H9 (cell line): ENCODE measurements around the gene CD7. TPM values are rescaled to one million over a fixed set of nuclear protein-coding genes. Genes with fewer than 3 reads are reported as not detected.

ENCODE experiments used
- DNase-seq: peaks from one replicate; pipeline ENCODE4 v3.0.0-alpha.2; 2017
- H2AFZ ChIP-seq: one replicate; pipeline ENCODE4 v1.6.1; 2013; ENCODE audit warnings: mild to moderate bottlenecking, low read length, control low read depth, moderate library complexity
- H2AK5ac ChIP-seq: 2 replicates; pipeline ENCODE4 v1.6.1; 2013; ENCODE audit warnings: low read length, control low read depth, mixed read lengths; ENCODE audit not compliant: insufficient read length
- H2BK120ac ChIP-seq: one replicate; pipeline ENCODE4 v1.6.1; 2013; ENCODE audit warnings: low read depth, mild to moderate bottlenecking, low read length, control low read depth, inconsistent platforms; ENCODE audit not compliant: poor library complexity, severe bottlenecking
- H2BK12ac ChIP-seq: 2 replicates; pipeline ENCODE4 v1.6.1; 2013; ENCODE audit warnings: low read length, control low read depth, mixed read lengths, low read depth; ENCODE audit not compliant: insufficient read length
- H2BK15ac ChIP-seq: 2 replicates; pipeline ENCODE4 v1.6.1; 2013; ENCODE audit warnings: low read depth, low read length, control low read depth
- H2BK20ac ChIP-seq: one replicate; pipeline ENCODE4 v1.6.1; 2013; ENCODE audit warnings: low read depth, mild to moderate bottlenecking, low read length, control low read depth, inconsistent platforms; ENCODE audit not compliant: poor library complexity, severe bottlenecking
- H2BK5ac ChIP-seq: 2 replicates; pipeline ENCODE4 v1.6.1; 2013; ENCODE audit warnings: low read length, control low read depth, mixed read lengths; ENCODE audit not compliant: insufficient read length
- H3K14ac ChIP-seq: 2 replicates; pipeline ENCODE4 v1.6.1; 2013; ENCODE audit warnings: low read length, control low read depth; ENCODE audit not compliant: insufficient read depth
- H3K18ac ChIP-seq: 2 replicates; pipeline ENCODE4 v1.6.1; 2013; ENCODE audit warnings: low read depth, mild to moderate bottlenecking, mixed read lengths, low read length, control low read depth; ENCODE audit not compliant: insufficient read length
- H3K23ac ChIP-seq: 2 replicates; pipeline ENCODE4 v1.6.1; 2013; ENCODE audit warnings: low read length, control low read depth, mixed read lengths, low read depth; ENCODE audit not compliant: insufficient read length
- H3K23me2 ChIP-seq: 2 replicates; pipeline ENCODE4 v1.6.1; 2013; ENCODE audit warnings: low read depth, mild to moderate bottlenecking, mixed read lengths, low read length, control low read depth; ENCODE audit not compliant: insufficient read length, poor library complexity, severe bottlenecking
- H3K27ac ChIP-seq: 2 replicates; pipeline ENCODE4 v1.5.1; 2013; ENCODE audit warnings: low read length, control low read depth, mixed read lengths, low read depth; ENCODE audit not compliant: insufficient read length
- H3K27me3 ChIP-seq: 2 replicates; pipeline ENCODE4 v1.6.1; 2013; ENCODE audit warnings: low read length, control low read depth, inconsistent platforms; ENCODE audit not compliant: insufficient read depth
- H3K4ac ChIP-seq: 2 replicates; pipeline ENCODE4 v1.6.1; 2013; ENCODE audit warnings: low read depth, mild to moderate bottlenecking, control low read depth, inconsistent platforms, low read length, moderate library complexity
- H3K4me1 ChIP-seq: 2 replicates; pipeline ENCODE4 v1.6.1; 2013; ENCODE audit warnings: low read length, control low read depth, inconsistent platforms; ENCODE audit not compliant: insufficient read depth
- H3K4me2 ChIP-seq: 2 replicates; pipeline ENCODE4 v1.6.1; 2013; ENCODE audit warnings: low read length, control low read depth, mixed read lengths; ENCODE audit not compliant: insufficient read length, insufficient read depth
- H3K56ac ChIP-seq: 2 replicates; pipeline ENCODE4 v1.6.1; 2013; ENCODE audit warnings: low read depth, mild to moderate bottlenecking, mixed read lengths, low read length, control low read depth; ENCODE audit not compliant: insufficient read length
- H3K79me1 ChIP-seq: 2 replicates; pipeline ENCODE4 v1.6.1; 2013; ENCODE audit warnings: low read depth, mild to moderate bottlenecking, moderate library complexity, low read length, control low read depth, inconsistent platforms; ENCODE audit not compliant: insufficient read depth, poor library complexity, severe bottlenecking
- H3K79me2 ChIP-seq: 2 replicates; pipeline ENCODE4 v1.6.1; 2013; ENCODE audit warnings: low read length, control low read depth, inconsistent platforms; ENCODE audit not compliant: insufficient read depth
- H3K9ac ChIP-seq: 2 replicates; pipeline ENCODE4 v1.6.1; 2013; ENCODE audit warnings: low read length, control low read depth, mixed read lengths; ENCODE audit not compliant: insufficient read length; ENCODE audit errors: extremely low read depth
- H3K9me3 ChIP-seq: one replicate; pipeline ENCODE4 v1.6.1; 2013; ENCODE audit warnings: low read depth, low read length, inconsistent platforms; ENCODE audit not compliant: control insufficient read depth
- H3T11ph ChIP-seq: one replicate; pipeline ENCODE4 v1.6.1; 2013; ENCODE audit warnings: mild to moderate bottlenecking, low read length, control low read depth, inconsistent platforms
- H4K20me1 ChIP-seq: one replicate; pipeline ENCODE4 v1.6.1; 2013; ENCODE audit not compliant: control insufficient read depth, insufficient read length, insufficient read depth
- H4K5ac ChIP-seq: 2 replicates; pipeline ENCODE4 v1.6.1; 2013; ENCODE audit warnings: low read depth, mild to moderate bottlenecking, mixed read lengths, low read length, control low read depth; ENCODE audit not compliant: insufficient read length
- H4K8ac ChIP-seq: replicated peaks from 2 replicates; pipeline ENCODE4 v1.6.1; 2013; ENCODE audit warnings: low read length, control low read depth, mixed read lengths, low read depth; ENCODE audit not compliant: insufficient read length
- H4K91ac ChIP-seq: 2 replicates; pipeline ENCODE4 v1.6.1; 2013; ENCODE audit warnings: low read depth, mild to moderate bottlenecking, moderate library complexity, mixed read lengths, low read length, control low read depth; ENCODE audit not compliant: insufficient read length
- H3K27ac Mint-ChIP-seq, 3 experiments: 2 replicates in 2 of 3; 3 replicates in 1 of 3; pipeline ENCODE4 v1.8.0; 2020 to 2021; ENCODE audit warnings: mixed read lengths in 3 of 3, mild to moderate bottlenecking in 1 of 3, moderate library complexity in 1 of 3
- H3K27me3 Mint-ChIP-seq: 2 replicates; pipeline ENCODE4 v1.8.0; 2021; ENCODE audit warnings: low read depth, mild to moderate bottlenecking, moderate library complexity, mixed read lengths
- H3K36me3 Mint-ChIP-seq, 3 experiments: 2 replicates in 2 of 3; 3 replicates in 1 of 3; pipeline ENCODE4 v1.8.0; 2020 to 2021; ENCODE audit warnings: low read depth in 3 of 3, mixed read lengths in 3 of 3; ENCODE audit not compliant: insufficient read depth in 1 of 3
- H3K4me1 Mint-ChIP-seq, 2 experiments: 2 replicates each; pipeline ENCODE4 v1.8.0; 2020; ENCODE audit warnings: mixed read lengths in 2 of 2
- H3K4me3 Mint-ChIP-seq, 2 experiments: 2 replicates in 1 of 2; 3 replicates in 1 of 2; pipeline ENCODE4 v1.8.0; 2020 to 2021; ENCODE audit warnings: mild to moderate bottlenecking in 2 of 2, mixed read lengths in 2 of 2, moderate library complexity in 1 of 2
- H3K9me3 Mint-ChIP-seq, 2 experiments: 2 replicates in 1 of 2; 3 replicates in 1 of 2; pipeline ENCODE4 v1.8.0; 2020; ENCODE audit warnings: mild to moderate bottlenecking in 2 of 2, mixed read lengths in 2 of 2, moderate library complexity in 1 of 2
- WGBS: extraction: QIAGEN DNeasy Blood & Tissue Kit; methylation state at CpG from one replicate; pipeline ENCODE4 v1.1.7; 2013; ENCODE audit warnings: missing lambda C conversion rate, low lambda C conversion rate, mixed read lengths; ENCODE audit not compliant: insufficient read length; ENCODE audit errors: extremely low coverage; 5-methylcytosine and 5-hydroxymethylcytosine counted together
- total RNA-seq: library from RNA; stranded (reverse); gene quantifications from 2 replicates; pipeline ENCODE4 v1.2.1, GENCODE V29; 2021
- TF ChIP-seq, protein P1 (sequence below): fragments of 200-600 bp; sonication (generic); conservative IDR thresholded peaks from 3 replicates; pipeline ENCODE4 v1.8.0; 2021; ENCODE audit warnings: antibody characterized with exemption, mild to moderate bottlenecking

CD7 gene
- total RNA-seq, 1 experiment from 2014 or later, result 0.35 TPM

GRCh38 chr17:82323514-82324234 is 6.3 kb upstream of the CD7 start:
- no peak overlapping the region for H3K4me2 ChIP-seq
- no peak overlapping the region for H3K27ac ChIP-seq
- Mint-ChIP-seq H3K27me3 (peaks cover 22% of the 10 kb centered on the region), H3K27ac (no peak overlapping the region), H3K9me3 (no peaks in the 10 kb centered on the region), H3K4me3 (no peak overlapping the region), H3K4me1 (peaks cover 18 to 31% of the 10 kb centered on the region in 2 experiments), H3K36me3 (no peaks in the 10 kb centered on the region; a peak in 1 of 7 replicates)
- TF ChIP-seq, protein P1, sequence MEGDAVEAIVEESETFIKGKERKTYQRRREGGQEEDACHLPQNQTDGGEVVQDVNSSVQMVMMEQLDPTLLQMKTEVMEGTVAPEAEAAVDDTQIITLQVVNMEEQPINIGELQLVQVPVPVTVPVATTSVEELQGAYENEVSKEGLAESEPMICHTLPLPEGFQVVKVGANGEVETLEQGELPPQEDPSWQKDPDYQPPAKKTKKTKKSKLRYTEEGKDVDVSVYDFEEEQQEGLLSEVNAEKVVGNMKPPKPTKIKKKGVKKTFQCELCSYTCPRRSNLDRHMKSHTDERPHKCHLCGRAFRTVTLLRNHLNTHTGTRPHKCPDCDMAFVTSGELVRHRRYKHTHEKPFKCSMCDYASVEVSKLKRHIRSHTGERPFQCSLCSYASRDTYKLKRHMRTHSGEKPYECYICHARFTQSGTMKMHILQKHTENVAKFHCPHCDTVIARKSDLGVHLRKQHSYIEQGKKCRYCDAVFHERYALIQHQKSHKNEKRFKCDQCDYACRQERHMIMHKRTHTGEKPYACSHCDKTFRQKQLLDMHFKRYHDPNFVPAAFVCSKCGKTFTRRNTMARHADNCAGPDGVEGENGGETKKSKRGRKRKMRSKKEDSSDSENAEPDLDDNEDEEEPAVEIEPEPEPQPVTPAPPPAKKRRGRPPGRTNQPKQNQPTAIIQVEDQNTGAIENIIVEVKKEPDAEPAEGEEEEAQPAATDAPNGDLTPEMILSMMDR, result no peak
- no peak overlapping the region for H2BK5ac ChIP-seq
- no peak overlapping the region for H3K18ac ChIP-seq
- H2AFZ ChIP-seq, result no peak overlapping the region
- H3K23me2 ChIP-seq, result no peaks in the 10 kb centered on the region
- H2BK20ac ChIP-seq, result no peak overlapping the region
- no peaks in the 10 kb centered on the region for H3K79me1 ChIP-seq
- H2AK5ac ChIP-seq, result no peak overlapping the region
- no peak overlapping the region for H3K9ac ChIP-seq
- peaks cover 5% of the 10 kb centered on the region; the same call in 1 of the 2 replicates for H3K4me1 ChIP-seq
- no peak overlapping the region for H3K56ac ChIP-seq
- H2BK120ac ChIP-seq, result no peak overlapping the region
- H3K14ac ChIP-seq, result no peak overlapping the region; the same call in 1 of the 2 replicates
- H3K23ac ChIP-seq, result no peak overlapping the region
- no peak overlapping the region for H3K4ac ChIP-seq
- no peaks in the 10 kb centered on the region for H3K9me3 ChIP-seq
- H3K79me2 ChIP-seq, result no peaks in the 10 kb centered on the region
- H4K8ac ChIP-seq, result no peak overlapping the region
- DNase-seq, result no peak
- H3T11ph ChIP-seq, result no peak overlapping the region
- H4K20me1 ChIP-seq, result peaks cover 6% of the 10 kb centered on the region
- no peak overlapping the region for H4K5ac ChIP-seq
- H3K27me3 ChIP-seq, result no peaks in the 10 kb centered on the region
- no peak overlapping the region for H2BK12ac ChIP-seq
- H4K91ac ChIP-seq, result no peak overlapping the region
- H2BK15ac ChIP-seq, result no peak overlapping the region
- WGBS, result no CpG with 5 or more reads among the region's 21 CpGs
